MM.1S (cell line): Measurements from ENCODE around the gene TPCN1.

Experiments
- DNase-seq: peaks from one replicate; pipeline ENCODE4 v3.0.0-alpha.2; 2015
- H2AFZ ChIP-seq: fragments of 300-600 bp; sonication (generic); 2 replicates; pipeline ENCODE4 v1.6.0; 2016; ENCODE audit warnings: antibody characterized with exemption, low read length
- H3F3A ChIP-seq: fragments of 300-600 bp; sonication (generic); 2 replicates; pipeline ENCODE4 v1.6.1; 2016; ENCODE audit warnings: mild to moderate bottlenecking, antibody characterized with exemption, low read length, moderate library complexity, mixed read lengths; ENCODE audit not compliant: insufficient read depth
- H3K27ac ChIP-seq: fragments of 300-600 bp; sonication (generic); 2 replicates; pipeline ENCODE4 v1.5.1; 2016; ENCODE audit warnings: mild to moderate bottlenecking, low read length
- H3K27me3 ChIP-seq: fragments of 300-600 bp; sonication (generic); replicated peaks from 2 replicates; pipeline ENCODE4 v1.6.0; 2016; ENCODE audit warnings: low read length; ENCODE audit not compliant: insufficient read depth
- H3K36me3 ChIP-seq: fragments of 300-600 bp; sonication (generic); replicated peaks from 2 replicates; pipeline ENCODE4 v1.6.1; 2016; ENCODE audit warnings: mild to moderate bottlenecking, low read length, mixed read lengths; ENCODE audit not compliant: insufficient read depth
- H3K4me1 ChIP-seq: fragments of 300-600 bp; sonication (generic); 2 replicates; pipeline ENCODE4 v1.6.1; 2016; ENCODE audit warnings: low read length, mixed read lengths
- H3K4me2 ChIP-seq: fragments of 300-600 bp; sonication (generic); 2 replicates; pipeline ENCODE4 v1.6.0; 2016; ENCODE audit warnings: low read depth, low read length
- H3K4me3 ChIP-seq: fragments of 300-600 bp; sonication (generic); 2 replicates; pipeline ENCODE4 v1.5.1; 2016; ENCODE audit warnings: low read length, mixed read lengths
- H3K79me2 ChIP-seq: fragments of 300-600 bp; sonication (generic); 2 replicates; pipeline ENCODE4 v1.6.1; 2016; ENCODE audit warnings: mixed run types, low read length, mixed read lengths
- H3K9ac ChIP-seq: fragments of 300-600 bp; sonication (generic); 2 replicates; pipeline ENCODE4 v1.6.1; 2016; ENCODE audit warnings: low read length, mixed read lengths
- H3K9me2 ChIP-seq: fragments of 300-600 bp; sonication (generic); replicated peaks from 2 replicates; pipeline ENCODE4 v1.6.1; 2016; ENCODE audit warnings: mild to moderate bottlenecking, low read length, mixed read lengths; ENCODE audit not compliant: insufficient read depth
- H3K9me3 ChIP-seq: fragments of 300-600 bp; sonication (generic); replicated peaks from 2 replicates; pipeline ENCODE4 v1.6.1; 2016; ENCODE audit warnings: mild to moderate bottlenecking, low read length, mixed read lengths; ENCODE audit not compliant: insufficient read depth
- H4K20me1 ChIP-seq: fragments of 300-600 bp; sonication (generic); 2 replicates; pipeline ENCODE4 v1.6.1; 2016; ENCODE audit warnings: mild to moderate bottlenecking, low read length, moderate library complexity, mixed read lengths; ENCODE audit not compliant: insufficient read depth
- CTCF ChIP-seq: fragments of 300-600 bp; sonication (generic); IDR thresholded peaks from 2 replicates; pipeline ENCODE4 v1.5.1; 2016; ENCODE audit warnings: antibody characterized with exemption, low read length, mixed read lengths
- EZH2 ChIP-seq: fragments of 300-600 bp; sonication (generic); optimal IDR thresholded peaks from 2 replicates; pipeline ENCODE3; 2017; ENCODE audit warnings: low read depth, mild to moderate bottlenecking, antibody characterized with exemption, low read length, mixed read lengths
- EZH2phosphoT487 ChIP-seq: fragments of 300-600 bp; sonication (generic); IDR thresholded peaks from 2 replicates; pipeline ENCODE4 v1.6.1; 2018; ENCODE audit warnings: antibody characterized with exemption, low read length

The TPCN1 gene

DNA sequence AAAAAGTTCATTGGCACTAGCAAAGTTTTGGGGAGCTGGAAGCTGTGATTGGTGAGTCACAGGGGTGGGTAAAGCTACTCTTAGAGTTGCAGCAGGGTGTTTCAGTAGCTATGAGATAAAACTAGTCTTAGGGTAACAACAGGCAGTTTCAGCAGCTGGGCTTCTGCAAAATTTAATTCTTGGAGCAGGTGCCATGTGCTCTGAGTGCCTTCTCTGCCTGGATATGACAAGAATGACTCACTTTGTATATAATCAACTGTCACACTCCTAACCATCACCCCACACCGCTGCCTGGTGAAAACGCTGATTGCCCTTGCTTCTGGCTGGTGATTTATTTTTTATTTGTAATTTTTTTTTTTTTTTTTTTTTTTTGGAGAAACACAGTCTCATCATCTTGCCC, 126.6 kb downstream of the TPCN1 start:
- Histone ChIP-seq H3K4me2 (no peak overlapping the region), H3K4me1 (no peaks in the 10 kb centered on the region), H3K79me2 (no peaks in the 10 kb centered on the region), H2AFZ (no peak overlapping the region), H3K27ac (no peak overlapping the region), H3K9me3 (no peaks in the 10 kb centered on the region), H3F3A (no peaks in the 10 kb centered on the region), H3K4me3 (no peak overlapping the region), H3K36me3 (no peaks in the 10 kb centered on the region), H4K20me1 (no peaks in the 10 kb centered on the region), H3K9me2 (no peaks in the 10 kb centered on the region), H3K27me3 (no peaks in the 10 kb centered on the region), H3K9ac (no peak overlapping the region)
- TF ChIP-seq CTCF (no peak), EZH2phosphoT487 (no peak), EZH2 (no peak)
- DNase-seq, result no peak
